AG09309 (cell line): Measurements from ENCODE around the gene GIGYF2.

ENCODE experiments used
- DNase-seq: peaks from one replicate; pipeline ENCODE4 v3.0.0-alpha.2; 2010; ENCODE audit warnings: low read depth
- H3K4me3 ChIP-seq: 2 replicates; pipeline ENCODE4 v1.5.1; 2011; ENCODE audit warnings: mild to moderate bottlenecking, low read depth, low read length, moderate library complexity; ENCODE audit not compliant: control insufficient read depth
- CTCF ChIP-seq: IDR thresholded peaks from 2 replicates; pipeline ENCODE4 v1.5.1; 2011; ENCODE audit warnings: mild to moderate bottlenecking, low read depth, low read length, inconsistent platforms; ENCODE audit not compliant: insufficient read depth, control insufficient read depth; ENCODE audit errors: missing control alignments

Gene GIGYF2

GRCh38 chr2:232892221-232892620 is 195.1 kb downstream of the GIGYF2 start:
- DNase-seq, result no peak
- TF ChIP-seq CTCF, result no peak
- no peak overlapping the region for H3K4me3 ChIP-seq

DNA sequence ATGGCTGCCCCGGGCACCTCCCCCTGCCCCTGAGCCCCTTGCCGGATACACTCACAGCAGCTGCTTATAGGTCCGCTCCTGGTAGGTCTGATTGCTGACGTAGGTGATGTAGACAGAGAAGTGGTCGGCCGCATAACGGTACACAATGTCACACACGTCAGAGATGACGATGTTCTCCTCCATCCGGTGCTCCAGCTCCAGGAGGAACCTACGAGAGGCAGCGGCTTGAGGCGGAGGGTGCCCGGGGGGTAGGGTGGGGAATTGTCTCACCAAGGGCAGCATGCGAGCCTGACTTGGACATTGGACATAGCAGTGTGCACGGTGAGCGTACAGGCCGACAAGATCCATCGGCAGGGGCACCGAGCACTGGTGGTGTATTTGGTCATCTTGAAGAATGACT is 195.7 kb downstream of the GIGYF2 start:
- TF ChIP-seq CTCF, result no peak
- DNase-seq, result no peak
- no peak overlapping the region for H3K4me3 ChIP-seq

- H3K4me3 ChIP-seq, result no peak overlapping the region
- DNase-seq, result no peak
- no peak for TF ChIP-seq CTCF
Measured at GRCh38 chr2:232893834-232894233, 196.7 kb downstream of the GIGYF2 start.

DNA sequence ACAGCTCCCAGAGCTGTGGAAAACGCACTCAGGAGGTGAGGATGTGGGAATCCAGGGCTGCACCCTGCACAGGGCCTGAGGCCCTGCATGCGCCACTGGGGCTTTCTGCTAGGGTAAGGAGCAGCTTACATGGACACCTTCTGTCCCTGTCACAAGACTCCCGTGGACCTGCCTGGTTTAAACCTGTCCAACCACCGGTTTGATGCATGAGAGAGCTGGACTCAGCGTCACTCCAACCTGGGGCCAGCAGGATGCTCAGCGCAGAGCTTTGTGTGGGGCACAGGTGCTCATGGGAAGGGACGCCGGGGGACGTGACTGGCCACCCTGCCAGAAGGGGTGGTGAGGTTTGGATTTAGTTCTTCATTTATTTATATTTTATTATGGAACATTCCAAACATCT is 197.1 kb downstream of the GIGYF2 start:
- no peak overlapping the region for H3K4me3 ChIP-seq
- DNase-seq, result no peak
- no peak for TF ChIP-seq CTCF

GRCh38 chr2:232894746-232895145 is 197.6 kb downstream of the GIGYF2 start:
- no peak for DNase-seq
- TF ChIP-seq CTCF, result no peak
- no peak overlapping the region for H3K4me3 ChIP-seq

DNA sequence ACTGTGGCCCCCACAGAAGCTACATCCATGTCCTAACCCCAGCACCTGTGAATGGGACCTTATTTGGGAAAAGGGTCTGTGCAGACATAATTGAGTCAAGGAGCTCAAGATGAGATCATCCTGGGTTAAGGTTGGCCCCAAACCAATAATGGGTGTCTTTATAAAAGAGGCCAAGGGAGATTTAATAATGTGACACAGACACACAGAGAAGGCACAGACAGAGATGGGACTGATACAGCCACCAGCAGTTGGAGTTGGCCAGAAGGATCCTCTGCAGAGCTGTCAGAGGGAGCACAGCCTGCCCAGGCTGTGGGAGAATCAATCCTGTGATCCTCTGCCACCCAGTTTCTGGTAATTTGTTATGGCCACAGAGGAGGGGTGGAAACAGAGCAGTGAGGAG is 199.0 kb downstream of the GIGYF2 start:
- no peak overlapping the region for H3K4me3 ChIP-seq
- TF ChIP-seq CTCF, result no peak
- no peak for DNase-seq
